ENCODE data around the gene SLCO2A1.

DNA sequence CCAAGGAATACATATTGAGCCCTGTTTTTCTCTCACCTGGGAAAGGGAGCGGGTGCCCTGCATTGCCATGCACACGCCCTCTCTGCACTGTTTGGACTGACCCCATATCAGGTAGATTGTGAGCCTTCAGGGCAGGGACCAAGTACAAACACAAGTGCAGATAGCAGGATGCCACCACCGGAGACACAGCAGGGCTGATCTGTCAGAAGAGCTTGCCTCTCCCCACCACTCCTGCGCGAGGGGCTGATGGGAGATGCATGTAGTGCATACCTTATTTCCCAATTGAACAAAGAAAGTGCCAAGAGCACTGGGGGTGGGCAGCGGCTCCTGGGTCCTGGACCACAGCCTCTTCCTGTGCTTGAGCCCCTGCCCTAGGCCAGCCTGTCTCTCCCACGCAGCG lies 9.0 kb upstream of the SLCO2A1 start:
- TF ChIP-seq, protein P1, sequence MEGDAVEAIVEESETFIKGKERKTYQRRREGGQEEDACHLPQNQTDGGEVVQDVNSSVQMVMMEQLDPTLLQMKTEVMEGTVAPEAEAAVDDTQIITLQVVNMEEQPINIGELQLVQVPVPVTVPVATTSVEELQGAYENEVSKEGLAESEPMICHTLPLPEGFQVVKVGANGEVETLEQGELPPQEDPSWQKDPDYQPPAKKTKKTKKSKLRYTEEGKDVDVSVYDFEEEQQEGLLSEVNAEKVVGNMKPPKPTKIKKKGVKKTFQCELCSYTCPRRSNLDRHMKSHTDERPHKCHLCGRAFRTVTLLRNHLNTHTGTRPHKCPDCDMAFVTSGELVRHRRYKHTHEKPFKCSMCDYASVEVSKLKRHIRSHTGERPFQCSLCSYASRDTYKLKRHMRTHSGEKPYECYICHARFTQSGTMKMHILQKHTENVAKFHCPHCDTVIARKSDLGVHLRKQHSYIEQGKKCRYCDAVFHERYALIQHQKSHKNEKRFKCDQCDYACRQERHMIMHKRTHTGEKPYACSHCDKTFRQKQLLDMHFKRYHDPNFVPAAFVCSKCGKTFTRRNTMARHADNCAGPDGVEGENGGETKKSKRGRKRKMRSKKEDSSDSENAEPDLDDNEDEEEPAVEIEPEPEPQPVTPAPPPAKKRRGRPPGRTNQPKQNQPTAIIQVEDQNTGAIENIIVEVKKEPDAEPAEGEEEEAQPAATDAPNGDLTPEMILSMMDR (IDR thresholded peaks at IDR 0.05): no peak
- no peak for TF ChIP-seq POLR2A (IDR thresholded peaks at IDR 0.05)
